Left colon (tissue), 2 donors: ENCODE results near the gene DGLUCY. TPM values are rescaled to one million over a fixed set of nuclear protein-coding genes. Genes with fewer than 3 reads are reported as not detected.
"Not testable (repeated sequence)": the region's sequence is repeated elsewhere in the genome, so short reads cannot be mapped to it uniquely, and the experiment has no call there.

Source experiments
- ATAC-seq: fragments of 200-7000 bp; cut with Tn5 transposase; one replicate; pipeline ENCODE4 v1.9.1; 2020; ENCODE audit warnings: mild to moderate bottlenecking, moderate library complexity
- DNase-seq, 2 donors: peaks; one replicate each; pipeline ENCODE4 v3.0.0-alpha.2; 2020
- intact Hi-C, 2 donors: fragments of 100-400 bp; cut with DNase I in 1 of 2; cut with micrococcal nuclease in 1 of 2; formaldehyde crosslinking; loops; one replicate each; pipeline versions ENCODE4 v1.11.2 to v1.14.0; 2022; cut with DNase I, micrococcal nuclease
- total RNA-seq, 2 donors: library from RNA; stranded (reverse); fragmentation: NEBNext Ultra II Directional; extraction: Animal tissue kit (Norgen Biotek cat#: 25700); gene quantifications; one replicate each; pipeline ENCODE4 v1.2.1, GENCODE V29; 2021
- donor health status: DM: no; HTN: no; CAD: no.
- donor health status: DM: yes; HTN: yes; CAD: no.

DGLUCY gene
- total RNA-seq, 2 donors from 2014 or later: 98.7 to 107 TPM

- ATAC-seq, intact Hi-C loops, DNase-seq: not testable (repeated sequence)
Observed at GRCh38 chr14:91182753-91183152, 68.9 kb downstream of the DGLUCY start.

- intact Hi-C loops: no loop called here
- ATAC-seq: no peak
- DNase-seq: no peak
Observed at GRCh38 chr14:91184559-91184958, 70.7 kb downstream of the DGLUCY start.

- ATAC-seq (no peak), DNase-seq (no peak)
- intact Hi-C loops: no loop called here
Observed at GRCh38 chr14:91185721-91186120, 71.8 kb downstream of the DGLUCY start.

DNA sequence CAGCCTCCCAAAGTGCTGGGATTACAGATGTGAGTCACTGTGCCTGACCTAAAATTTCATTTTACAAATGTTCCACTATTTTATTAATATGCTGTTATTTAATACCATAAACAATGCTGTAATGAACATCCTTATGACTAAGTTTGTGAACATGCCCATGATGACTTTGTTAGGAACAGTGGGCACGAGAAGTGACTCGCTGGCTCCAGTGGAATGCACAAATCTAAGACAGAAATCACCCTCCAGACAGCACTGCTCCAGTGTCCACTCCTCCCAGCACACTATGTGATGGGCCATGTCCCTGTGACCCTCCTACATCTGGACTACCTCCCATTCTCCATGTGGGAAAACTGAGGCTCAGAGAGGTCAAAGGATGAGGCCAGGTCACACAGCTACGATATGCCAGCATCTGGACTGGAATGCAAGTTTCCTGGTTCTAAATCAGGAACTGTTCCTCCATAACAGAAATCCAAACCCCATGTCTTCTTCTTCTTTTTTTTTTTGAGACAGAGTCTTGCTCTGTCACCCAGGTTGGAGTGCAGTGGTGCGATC, 72.7 kb downstream of the DGLUCY start:
- intact Hi-C loops: no loop called here
- ATAC-seq (no peak), DNase-seq (no peak)

- DNase-seq (no peak), ATAC-seq (no peak)
- intact Hi-C loops: no loop called here
Observed at GRCh38 chr14:91187271-91187670, 73.4 kb downstream of the DGLUCY start.

DNA sequence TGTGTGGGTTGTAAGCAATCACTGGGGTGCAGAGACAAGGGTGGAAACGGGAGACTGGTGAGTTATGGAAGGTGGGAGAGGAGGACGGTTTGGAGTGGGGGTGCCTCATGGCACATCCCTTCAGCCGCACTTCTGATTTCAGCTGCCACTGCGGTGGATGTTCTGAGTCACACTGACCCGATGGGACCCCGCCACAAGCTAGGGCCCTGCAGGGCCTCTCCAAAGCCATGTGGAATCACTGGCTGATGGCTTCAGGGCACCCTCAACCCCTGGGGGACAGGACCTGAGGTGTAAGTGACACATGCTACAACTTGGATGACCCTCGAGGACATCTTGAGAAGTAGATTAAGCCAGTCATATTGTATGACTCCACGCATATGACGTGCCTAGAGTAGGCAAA, 77.0 kb downstream of the DGLUCY start:
- intact Hi-C loops: no loop called here
- ATAC-seq (no peak), DNase-seq (no peak)

- ATAC-seq: no peak
- no peak for DNase-seq
- intact Hi-C loops: no loop called here
Observed at GRCh38 chr14:91193069-91193468, 79.2 kb downstream of the DGLUCY start.

DNA sequence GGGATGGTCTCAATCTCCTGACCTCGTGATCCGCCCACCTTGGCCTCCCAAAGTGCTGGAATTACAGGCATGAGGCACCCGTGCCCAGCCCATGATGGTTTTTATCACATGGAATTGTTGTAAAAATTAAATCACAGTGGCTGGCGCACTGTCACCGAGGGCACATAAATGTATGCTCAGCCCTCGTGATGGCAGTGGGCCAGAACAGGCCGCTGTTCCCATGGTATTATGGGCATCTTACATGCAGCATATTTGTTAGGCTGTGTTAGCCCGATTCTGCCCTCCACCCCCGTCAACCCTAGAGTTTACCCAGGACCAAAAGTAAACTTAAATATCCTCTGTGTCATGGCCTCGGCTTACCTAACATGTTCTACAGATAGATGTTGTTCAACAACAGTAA, 82.0 kb downstream of the DGLUCY start:
- intact Hi-C loops: no loop called here
- ATAC-seq (no peak), DNase-seq (no peak)

GRCh38 chr14:91197631-91198030, 83.8 kb downstream of the DGLUCY start:
- DNase-seq (no peak), ATAC-seq (no peak)
- intact Hi-C loops: no loop called here

- ATAC-seq, intact Hi-C loops, DNase-seq: not testable (repeated sequence)
Observed at GRCh38 chr14:91200802-91201201, 86.9 kb downstream of the DGLUCY start.

DNA sequence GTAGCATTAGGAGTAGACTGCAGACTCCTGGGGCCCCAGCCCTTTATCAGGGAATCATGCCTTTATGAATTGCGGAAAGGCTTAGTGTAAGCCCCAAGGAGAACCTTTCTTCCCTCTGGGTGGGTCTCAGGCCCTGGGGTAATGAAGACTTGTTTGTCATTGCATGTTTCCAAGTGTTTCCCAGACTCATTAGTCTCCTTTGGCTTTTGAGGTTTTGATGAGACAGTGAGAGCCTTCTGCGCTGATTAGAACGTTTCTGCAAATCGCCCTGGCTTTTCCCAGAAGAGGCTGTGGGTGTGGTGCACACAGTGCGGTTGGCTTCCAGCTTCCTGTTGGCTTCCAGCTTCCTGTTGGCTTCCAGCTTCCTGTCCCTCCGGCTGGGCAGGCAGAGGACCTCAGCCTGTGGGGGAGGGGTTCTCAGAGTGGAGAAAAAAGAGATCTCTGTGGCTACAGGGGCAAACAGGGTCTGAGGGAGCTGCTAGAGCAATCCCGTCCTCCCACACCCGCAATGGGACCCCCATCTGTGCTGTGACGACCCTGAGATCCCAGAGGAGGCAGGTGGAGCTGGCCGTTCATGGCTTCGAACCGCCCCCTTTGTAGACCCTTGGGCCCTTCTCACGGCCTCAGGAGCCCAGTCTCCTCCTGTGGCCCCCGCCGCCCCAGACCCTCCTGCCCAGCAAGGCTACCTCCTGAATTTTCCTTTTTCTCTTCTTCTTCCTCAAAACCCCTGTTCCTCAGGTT, 88.5 kb downstream of the DGLUCY start:
- intact Hi-C loops: no loop called here
- peak; percentile 28 for ATAC-seq
- DNase-seq: peak in 1 of 2 donors; percentile 30

DNA sequence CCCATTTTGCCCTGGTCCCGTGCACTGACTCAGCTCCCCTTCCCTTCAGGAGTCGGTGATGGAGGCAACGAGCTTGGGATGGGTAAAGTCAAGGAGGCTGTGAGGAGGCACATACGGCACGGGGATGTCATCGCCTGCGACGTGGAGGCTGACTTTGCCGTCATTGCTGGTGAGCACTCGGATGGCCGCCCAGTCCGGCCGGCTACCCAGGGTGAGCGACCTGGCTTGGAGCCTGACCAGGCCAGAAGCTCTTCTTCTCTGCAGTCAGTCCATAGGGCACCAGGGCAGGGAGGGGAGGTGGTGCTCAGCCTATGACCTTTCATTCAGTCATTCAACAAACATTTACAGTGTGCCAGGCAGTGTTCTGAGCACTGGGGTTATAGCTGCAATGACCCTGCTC, 90.8 kb downstream of the DGLUCY start:
- DNase-seq (no peak), ATAC-seq (no peak)
- intact Hi-C loops: no loop called here

DNA sequence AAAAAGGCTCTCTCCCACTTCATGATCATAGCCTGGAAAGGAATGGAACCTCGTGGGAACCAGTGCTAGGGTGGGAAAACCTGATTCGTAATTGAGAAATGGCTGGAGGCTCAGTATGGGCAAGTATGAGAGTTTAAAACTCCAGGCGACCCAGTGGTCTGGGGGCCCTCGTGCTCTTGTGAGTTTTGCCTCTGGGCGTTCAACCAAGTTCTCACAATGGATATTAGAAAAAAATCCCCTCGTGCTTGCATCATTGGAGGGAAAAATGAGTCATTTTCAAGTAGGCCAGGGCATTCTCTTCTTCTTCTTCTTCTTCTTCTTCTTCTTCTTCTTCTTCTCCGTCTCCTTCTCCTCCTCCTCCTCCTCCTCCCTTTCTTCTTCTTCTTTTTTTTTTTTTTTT, 91.6 kb downstream of the DGLUCY start:
- ATAC-seq (no peak), DNase-seq (no peak)
- intact Hi-C loops: no loop called here

DNA sequence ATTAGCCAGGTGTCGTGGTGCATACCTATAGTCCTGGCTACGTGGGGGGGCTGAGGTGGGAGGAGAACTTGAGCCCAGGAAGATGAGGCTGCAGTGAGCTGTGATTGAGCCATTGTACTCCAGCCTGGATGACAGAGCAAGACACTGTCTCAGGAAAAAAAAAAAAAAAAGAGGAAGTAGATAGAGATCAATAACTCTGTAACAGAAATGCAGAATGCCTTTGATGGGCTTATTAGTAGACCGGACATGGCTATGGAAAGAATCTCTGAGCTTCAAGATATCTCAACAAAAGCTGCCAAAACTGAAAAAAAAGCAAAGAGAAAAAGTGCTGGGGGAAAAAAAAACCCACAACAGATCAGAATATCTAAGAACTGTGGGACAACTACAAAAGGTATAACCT, 93.1 kb downstream of the DGLUCY start:
- intact Hi-C loops: no loop called here
- ATAC-seq (no peak), DNase-seq (no peak)

- intact Hi-C loops: no loop called here
- no peak for ATAC-seq
- no peak for DNase-seq
Observed at GRCh38 chr14:91211017-91211416, 97.1 kb downstream of the DGLUCY start.

- intact Hi-C loops: no loop called here
- no peak for ATAC-seq
- no peak for DNase-seq
Observed at GRCh38 chr14:91214306-91214705, 100.4 kb downstream of the DGLUCY start.

DNA sequence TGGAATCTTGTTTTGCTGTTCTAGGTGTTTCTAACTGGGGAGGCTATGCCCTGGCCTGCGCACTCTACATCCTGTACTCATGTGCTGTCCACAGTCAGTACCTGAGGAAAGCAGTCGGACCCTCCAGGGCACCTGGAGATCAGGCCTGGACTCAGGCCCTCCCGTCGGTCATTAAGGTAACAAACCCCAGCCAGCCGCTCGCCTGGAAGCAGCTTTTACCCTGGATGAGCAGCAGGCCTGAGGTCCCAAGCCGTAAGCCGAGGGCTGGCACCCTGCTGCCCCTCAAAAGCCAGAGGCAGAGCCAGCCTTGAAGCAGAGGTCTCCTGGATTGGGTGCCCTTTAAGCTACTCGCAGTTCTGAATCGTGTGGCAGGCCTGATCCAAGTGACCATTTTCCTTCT, 101.5 kb downstream of the DGLUCY start:
- ATAC-seq: no peak
- no peak for DNase-seq
- intact Hi-C loops: no loop called here

DNA sequence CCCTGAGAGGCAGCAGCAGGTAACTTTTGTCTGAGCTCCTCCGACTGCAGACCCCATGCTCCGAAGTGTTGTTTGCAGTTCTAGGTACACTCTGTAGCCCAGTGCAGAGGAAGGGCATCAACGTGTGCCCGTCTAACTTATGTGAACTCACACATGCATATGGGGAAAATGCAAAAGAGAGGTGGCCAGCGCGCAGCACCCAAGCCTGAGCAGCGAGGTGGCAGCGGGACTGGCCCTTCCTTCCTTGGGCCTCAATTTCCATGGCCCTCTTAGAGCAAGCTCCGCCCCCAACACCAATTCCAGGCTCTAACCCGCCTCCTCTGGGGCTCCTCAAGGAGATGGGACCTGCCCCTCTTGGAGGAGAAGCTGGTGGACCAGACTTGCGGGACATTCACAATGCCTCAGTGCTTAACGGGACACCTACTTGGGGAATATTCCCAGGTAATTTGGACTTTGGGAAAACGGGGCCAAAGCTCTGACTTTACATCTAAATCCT, 102.9 kb downstream of the DGLUCY start:
- DNase-seq (no peak), ATAC-seq (no peak)
- intact Hi-C loops: no loop called here

DNA sequence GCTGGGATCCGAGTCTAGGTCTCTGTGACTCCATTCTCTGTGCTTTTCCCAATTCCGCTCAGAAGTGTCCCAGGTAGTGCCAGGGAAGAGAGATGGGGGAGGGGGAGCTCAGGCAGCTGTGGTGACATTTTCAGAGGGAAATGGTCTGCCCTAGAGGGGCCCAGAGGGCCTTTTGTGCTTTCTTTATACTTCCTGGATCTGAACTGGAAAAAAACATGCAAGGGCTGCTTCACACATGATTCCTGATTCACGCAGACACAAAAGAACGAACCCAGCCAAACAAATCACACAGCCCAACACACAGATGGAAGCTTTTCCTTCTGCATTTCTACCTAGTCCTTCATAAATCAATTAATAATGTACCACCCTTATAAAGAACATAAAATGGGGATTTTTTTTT, 104.1 kb downstream of the DGLUCY start:
- intact Hi-C loops: no loop called here
- no peak for ATAC-seq

GRCh38 chr14:91219517-91220389, 105.9 kb downstream of the DGLUCY start:
- no peak for DNase-seq
- ATAC-seq: no peak
- intact Hi-C loops: no loop called here

More for the DNA sequence above, 104.1 kb downstream of the DGLUCY start:
- no peak for DNase-seq
